ENCODE results near the gene ACTL10.
"Not testable (repeated sequence)": the region's sequence is repeated elsewhere in the genome, so short reads cannot be mapped to it uniquely, and the experiment has no call there.

Gene ACTL10

GRCh38 chr20:33693741-33694638 is 27.2 kb downstream of the ACTL10 start:
- no peak for DNase-seq (ENCODE audit: low read depth in 2 of 2)

- no peak for DNase-seq (ENCODE audit: low read depth in 2 of 2)
Measured at GRCh38 chr20:33694639-33695012, 27.9 kb downstream of the ACTL10 start.

GRCh38 chr20:33696448-33696847 is 29.7 kb downstream of the ACTL10 start:
- no peak for DNase-seq (ENCODE audit: low read depth in 2 of 2)

GRCh38 chr20:33697129-33697528 is 30.4 kb downstream of the ACTL10 start:
- DNase-seq (ENCODE audit: low read depth in 2 of 2): no peak

- not testable (repeated sequence) for DNase-seq (ENCODE audit: low read depth in 2 of 2)
Measured at GRCh38 chr20:33698966-33699365, 32.2 kb downstream of the ACTL10 start.

GRCh38 chr20:33700696-33701441 is 34.1 kb downstream of the ACTL10 start:
- DNase-seq (ENCODE audit: low read depth in 2 of 2): not testable (repeated sequence)

- no peak for DNase-seq (ENCODE audit: low read depth in 2 of 2)
Measured at GRCh38 chr20:33701629-33702450, 35.1 kb downstream of the ACTL10 start.

GRCh38 chr20:33702861-33703260 is 36.1 kb downstream of the ACTL10 start:
- no peak for DNase-seq (ENCODE audit: low read depth in 2 of 2)

- no peak for DNase-seq (ENCODE audit: low read depth in 2 of 2)
Measured at GRCh38 chr20:33703498-33704137, 36.9 kb downstream of the ACTL10 start.

GRCh38 chr20:33704197-33704924 is 37.6 kb downstream of the ACTL10 start:
- no peak for DNase-seq (ENCODE audit: low read depth in 2 of 2)

GRCh38 chr20:33707668-33708067 is 40.9 kb downstream of the ACTL10 start:
- no peak for DNase-seq (ENCODE audit: low read depth in 2 of 2)

- no peak for DNase-seq (ENCODE audit: low read depth in 2 of 2)
Measured at GRCh38 chr20:33709398-33709797, 42.7 kb downstream of the ACTL10 start.

GRCh38 chr20:33709905-33710541 is 43.3 kb downstream of the ACTL10 start:
- no peak for DNase-seq (ENCODE audit: low read depth in 2 of 2)

- DNase-seq (ENCODE audit: low read depth in 2 of 2): no peak
Measured at GRCh38 chr20:33710681-33711445, 44.1 kb downstream of the ACTL10 start.

- no peak for DNase-seq (ENCODE audit: low read depth in 2 of 2)
Measured at GRCh38 chr20:33711446-33711738, 44.6 kb downstream of the ACTL10 start.

GRCh38 chr20:33713865-33714367 is 47.2 kb downstream of the ACTL10 start:
- DNase-seq (ENCODE audit: low read depth in 2 of 2): no peak

- DNase-seq (ENCODE audit: low read depth in 2 of 2): no peak
Measured at GRCh38 chr20:33716498-33716897, 49.8 kb downstream of the ACTL10 start.

Measured in stimulated activated CD4-positive, alpha-beta T cell treated with anti-CD3 and anti-CD28 coated beads, Interleukin-4, amount 100 ng/mL, for 48 hours (primary cell).